IMR-90 (cell line): ENCODE measurements around the gene NT5C3A. TPM values are rescaled to one million over a fixed set of nuclear protein-coding genes. Genes with fewer than 3 reads are reported as not detected.

Experiments
- ATAC-seq: fragments of 200-7000 bp; cut with Tn5 transposase; 2 replicates; pipeline ENCODE4 v1.9.1; 2020; ENCODE audit warnings: low read depth, mild to moderate bottlenecking, moderate library complexity
- BruUV-seq: library from RNA; stranded (reverse); fragments of 400-500 nt; replicated peaks from 2 replicates; lab custom pipeline; 2021; lab: Mats Ljungman, UMichigan
- CTCF ChIA-PET: fragments of 300-600 bp; formaldehyde crosslinking; extraction: SDS; loops from one replicate; lab custom pipeline; 2021; ENCODE audit warnings: antibody characterized with exemption; lab: Yijun Ruan, JAX
- POLR2A ChIA-PET: fragments of 300-600 bp; sonication (Branson Sonifier 250); formaldehyde crosslinking; loops from one replicate; lab custom pipeline; 2022; ENCODE audit warnings: antibody characterized with exemption; ENCODE audit not compliant: unreplicated experiment; lab: Charles Lee
- DNase-seq: peaks from one replicate; pipeline ENCODE4 v3.0.0; 2013
- H2AFZ ChIP-seq: replicated peaks from 2 replicates; pipeline ENCODE3; 2013; ENCODE audit warnings: low read length, mild to moderate bottlenecking; ENCODE audit not compliant: poor library complexity
- H2AK5ac ChIP-seq: 2 replicates; pipeline ENCODE4 v1.6.1; 2013; ENCODE audit warnings: low read depth, low read length, inconsistent platforms
- H2AK9ac ChIP-seq: replicated peaks from 2 replicates; pipeline ENCODE3; 2013; ENCODE audit warnings: mild to moderate bottlenecking, low read depth, low read length, moderate library complexity; ENCODE audit not compliant: poor library complexity
- H2BK120ac ChIP-seq: 2 replicates; pipeline ENCODE4 v1.6.1; 2013; ENCODE audit warnings: low read depth, low read length, inconsistent platforms
- H2BK15ac ChIP-seq: 3 replicates; pipeline ENCODE4 v1.6.1; 2013; ENCODE audit warnings: low read depth, low read length, inconsistent platforms
- H2BK20ac ChIP-seq: 2 replicates; pipeline ENCODE4 v1.6.1; 2013; ENCODE audit warnings: low read depth, mild to moderate bottlenecking, inconsistent platforms, low read length, moderate library complexity
- H2BK5ac ChIP-seq: 2 replicates; pipeline ENCODE4 v1.6.1; 2013; ENCODE audit warnings: mild to moderate bottlenecking, low read depth, low read length, inconsistent platforms; ENCODE audit not compliant: poor library complexity, severe bottlenecking
- H3K14ac ChIP-seq: replicated peaks from 2 replicates; pipeline ENCODE4 v1.6.1; 2013; ENCODE audit warnings: low read depth, low read length, inconsistent platforms
- H3K18ac ChIP-seq: 2 replicates; pipeline ENCODE4 v1.6.1; 2013; ENCODE audit warnings: low read depth, low read length, control low read depth
- H3K23ac ChIP-seq: 2 replicates; pipeline ENCODE4 v1.6.1; 2013; ENCODE audit warnings: low read depth, low read length, inconsistent platforms
- H3K27ac ChIP-seq: 2 replicates; pipeline ENCODE4 v1.5.1; 2013; ENCODE audit warnings: mild to moderate bottlenecking, control low read depth, low read length; ENCODE audit not compliant: insufficient read depth
- H3K27me3 ChIP-seq: 2 replicates; pipeline ENCODE4 v1.6.1; 2013; ENCODE audit warnings: low read length; ENCODE audit not compliant: control insufficient read depth, insufficient read depth
- H3K36me3 ChIP-seq: 2 replicates; pipeline ENCODE4 v1.6.1; 2013; ENCODE audit warnings: low read length, mixed read lengths; ENCODE audit not compliant: control insufficient read depth, insufficient read depth
- H3K4ac ChIP-seq: 2 replicates; pipeline ENCODE4 v1.6.1; 2013; ENCODE audit warnings: low read depth, low read length, inconsistent platforms
- H3K4me1 ChIP-seq: 2 replicates; pipeline ENCODE4 v1.6.1; 2013; ENCODE audit warnings: low read length, mixed read lengths; ENCODE audit not compliant: control insufficient read depth, insufficient read depth
- H3K4me2 ChIP-seq: 2 replicates; pipeline ENCODE4 v1.6.1; 2013; ENCODE audit warnings: low read depth, mild to moderate bottlenecking, control low read depth, low read length, moderate library complexity
- H3K4me3 ChIP-seq: 2 replicates; pipeline ENCODE4 v1.5.1; 2013; ENCODE audit warnings: low read depth, mild to moderate bottlenecking, control low read depth, low read length, moderate library complexity; ENCODE audit not compliant: insufficient read depth
- H3K56ac ChIP-seq: 2 replicates; pipeline ENCODE4 v1.6.1; 2013; ENCODE audit warnings: low read length, inconsistent platforms; ENCODE audit not compliant: insufficient read depth; ENCODE audit errors: extremely low read depth
- H3K79me1 ChIP-seq, 2 experiments: 2 replicates each; pipeline ENCODE4 v1.6.1; 2013; ENCODE audit warnings: low read length in 2 of 2, inconsistent platforms in 1 of 2, low read depth in 1 of 2
- H3K9ac ChIP-seq: 2 replicates; pipeline ENCODE4 v1.6.1; 2013; ENCODE audit warnings: low read depth, low read length, control low read depth
- H3K9me1 ChIP-seq: 2 replicates; pipeline ENCODE4 v1.6.1; 2013; ENCODE audit warnings: low read length, inconsistent platforms; ENCODE audit not compliant: insufficient read depth
- H3K9me3 ChIP-seq: 2 replicates; pipeline ENCODE4 v1.6.1; 2013; ENCODE audit warnings: low read length; ENCODE audit not compliant: control insufficient read depth, insufficient read depth
- H4K20me1 ChIP-seq: 2 replicates; pipeline ENCODE4 v1.6.1; 2013; ENCODE audit warnings: low read length, inconsistent platforms; ENCODE audit not compliant: insufficient read depth
- H4K5ac ChIP-seq: 2 replicates; pipeline ENCODE4 v1.6.1; 2013; ENCODE audit warnings: mild to moderate bottlenecking, low read depth, low read length, control low read depth
- H4K8ac ChIP-seq, 2 experiments: 2 replicates each; pipeline ENCODE4 v1.6.1; 2013; ENCODE audit warnings: low read depth in 2 of 2, low read length in 2 of 2, control low read depth in 1 of 2, inconsistent platforms in 1 of 2
- H4K91ac ChIP-seq: 2 replicates; pipeline ENCODE4 v1.6.1; 2013; ENCODE audit warnings: low read depth, low read length, inconsistent platforms; ENCODE audit not compliant: insufficient read depth
- BHLHE40 ChIP-seq: fragments of 150-350 bp; IDR thresholded peaks from 2 replicates; pipeline ENCODE4 v1.6.1; 2016; ENCODE audit warnings: mild to moderate bottlenecking, low read depth, low read length
- CEBPB ChIP-seq: IDR thresholded peaks from 2 replicates; pipeline ENCODE4 v1.6.1; 2012; ENCODE audit warnings: low read depth, low read length, improper control_type of control experiment
- CHD1 ChIP-seq: IDR thresholded peaks from 2 replicates; pipeline ENCODE4 v1.6.1; 2012; ENCODE audit warnings: low read depth, low read length, improper control_type of control experiment
- CTCF ChIP-seq: conservative IDR thresholded peaks from 2 replicates; pipeline ENCODE4 v1.5.1; 2012; ENCODE audit warnings: mild to moderate bottlenecking, low read depth, low read length, improper control_type of control experiment
- FOS ChIP-seq: fragments of 150-350 bp; IDR thresholded peaks from 2 replicates; pipeline ENCODE4 v1.6.1; 2016; ENCODE audit warnings: low read depth, low read length
- MAFK ChIP-seq: IDR thresholded peaks from 2 replicates; pipeline ENCODE4 v1.6.1; 2012; ENCODE audit warnings: low read depth, low read length, improper control_type of control experiment
- POLR2A ChIP-seq: IDR thresholded peaks from 2 replicates; pipeline ENCODE4 v1.6.1; 2012; ENCODE audit warnings: mild to moderate bottlenecking, low read depth, low read length
- RAD21 ChIP-seq: IDR thresholded peaks from 2 replicates; pipeline ENCODE4 v1.6.1; 2012; ENCODE audit warnings: low read length, improper control_type of control experiment
- RFX5 ChIP-seq: IDR thresholded peaks from 2 replicates; pipeline ENCODE4 v1.8.0; 2012; ENCODE audit warnings: low read depth, mild to moderate bottlenecking, low read length, moderate library complexity
- WGBS, 2 experiments: methylation state at CpG; one replicate each; pipeline versions ENCODE4 v1.1.5 to v1.1.7; 2013; ENCODE audit warnings: missing lambda C conversion rate in 2 of 2; ENCODE audit not compliant: insufficient read length in 1 of 2; ENCODE audit errors: extremely low coverage in 2 of 2; 5-methylcytosine and 5-hydroxymethylcytosine counted together
- dilution Hi-C: fragments of 300-500 bp; cut with HindIII; formaldehyde crosslinking; loops from one replicate; pipeline ENCODE4 v1.14.3; 2018; ENCODE audit warnings: low sequenced_read_pairs; ENCODE audit not compliant: unreplicated experiment
- in situ Hi-C: fragments of 300-500 bp; cut with MboI; formaldehyde crosslinking; loops from 3 replicates; pipeline ENCODE4 v1.14.3; 2019; ENCODE audit warnings: low sequenced_read_pairs, inconsistent platforms, mixed read lengths
- intact Hi-C: fragments of 100-400 bp; cut with micrococcal nuclease; formaldehyde crosslinking; loops from 2 replicates; pipeline ENCODE4 v1.10.0; 2022
- polyA plus RNA-seq, 3 experiments: library from polyadenylated mRNA; depleted of rRNA; stranded (reverse); fragments of >200 nt; gene quantifications; 2 replicates each; pipeline ENCODE4 v1.2.3, GENCODE V29; 2012; ENCODE audit warnings: low replicate concordance in 1 of 3
- total RNA-seq: library from RNA; depleted of rRNA; stranded (reverse); fragments of >200 nt; gene quantifications from 2 replicates; pipeline ENCODE4 v1.2.3, GENCODE V29; 2012

NT5C3A gene
- total and polyA plus RNA-seq, 2 of the 4 experiments (the other 2 are of a cell fraction) = 11.3 to 12.2 TPM

GRCh38 chr7:33044986-33045385 lies 17.6 kb downstream of the NT5C3A start:
- in situ Hi-C loops = no loop called here
- TF ChIP-seq RFX5 = no peak
- no peak for TF ChIP-seq RAD21
- TF ChIP-seq BHLHE40 = no peak
- no peak for TF ChIP-seq FOS
- no peak for TF ChIP-seq CEBPB
- no peak for TF ChIP-seq CHD1
- no peak for TF ChIP-seq CTCF
- no peak for TF ChIP-seq POLR2A
- no peak for TF ChIP-seq MAFK
- H4K91ac ChIP-seq = no peak overlapping the region
- no peaks in the 10 kb centered on the region for H3K27me3 ChIP-seq
- H4K8ac ChIP-seq = no peak overlapping the region
- H3K4ac ChIP-seq = no peak overlapping the region
- H2BK120ac ChIP-seq = no peak overlapping the region
- ChIA-PET CTCF (no interaction called here), POLR2A (no interaction called here)
- H3K14ac ChIP-seq = no peak overlapping the region
- H2AFZ ChIP-seq = no peak overlapping the region
- H3K9ac ChIP-seq = no peak overlapping the region
- peak overlapping the region; percentile 58 for H2BK5ac ChIP-seq
- H3K9me3 ChIP-seq = no peaks in the 10 kb centered on the region
- H3K18ac ChIP-seq = no peak overlapping the region
- no peak overlapping the region for H2AK5ac ChIP-seq
- H3K4me1 ChIP-seq = peaks cover 7% of the 10 kb centered on the region
- no CpG with 5 or more reads among the region's 2 CpGs for WGBS, 2 experiments
- no peak for DNase-seq
- peak overlapping the region; percentile 22; the same call in 1 of the 2 replicates for H3K4me2 ChIP-seq
- no peak overlapping the region for H3K4me3 ChIP-seq
- no peak overlapping the region; the same call in 1 of the 2 replicates for H3K27ac ChIP-seq
- H3K79me1 ChIP-seq = peaks cover 21 to 50% of the 10 kb centered on the region in 2 experiments
- peaks cover 10% of the 10 kb centered on the region for H3K9me1 ChIP-seq
- intact Hi-C loops = no loop called here
- no peak overlapping the region for H2BK20ac ChIP-seq
- no peak overlapping the region for H3K23ac ChIP-seq
- H2AK9ac ChIP-seq = no peak overlapping the region
- no peak overlapping the region for H2BK15ac ChIP-seq
- H3K36me3 ChIP-seq = no peaks in the 10 kb centered on the region; the same call in 1 of the 2 replicates
- peaks cover under 1% of the 10 kb centered on the region; the same call in 1 of the 2 replicates for H4K20me1 ChIP-seq
- ATAC-seq = peak; percentile 31
- H3K56ac ChIP-seq = no peak overlapping the region
- dilution Hi-C loops = no loop called here
- BruUV-seq = no TSS peak
- H4K5ac ChIP-seq = no peak overlapping the region
